B cell (primary cell): Measurements from ENCODE around the gene SNAP47.

Source experiments
- EZH2 ChIP-seq: IDR thresholded peaks from 2 replicates; pipeline ENCODE4 v1.6.1; 2012; ENCODE audit warnings: borderline replicate concordance, low read depth, mild to moderate bottlenecking, moderate library complexity, low read length; ENCODE audit not compliant: insufficient read depth, poor library complexity, severe bottlenecking
- TF ChIP-seq, protein P1 (sequence below): fragments of 200-600 bp; IDR thresholded peaks from one replicate; pipeline ENCODE4 v1.8.0; 2022; ENCODE audit warnings: antibody characterized with exemption, mild to moderate bottlenecking

DNA sequence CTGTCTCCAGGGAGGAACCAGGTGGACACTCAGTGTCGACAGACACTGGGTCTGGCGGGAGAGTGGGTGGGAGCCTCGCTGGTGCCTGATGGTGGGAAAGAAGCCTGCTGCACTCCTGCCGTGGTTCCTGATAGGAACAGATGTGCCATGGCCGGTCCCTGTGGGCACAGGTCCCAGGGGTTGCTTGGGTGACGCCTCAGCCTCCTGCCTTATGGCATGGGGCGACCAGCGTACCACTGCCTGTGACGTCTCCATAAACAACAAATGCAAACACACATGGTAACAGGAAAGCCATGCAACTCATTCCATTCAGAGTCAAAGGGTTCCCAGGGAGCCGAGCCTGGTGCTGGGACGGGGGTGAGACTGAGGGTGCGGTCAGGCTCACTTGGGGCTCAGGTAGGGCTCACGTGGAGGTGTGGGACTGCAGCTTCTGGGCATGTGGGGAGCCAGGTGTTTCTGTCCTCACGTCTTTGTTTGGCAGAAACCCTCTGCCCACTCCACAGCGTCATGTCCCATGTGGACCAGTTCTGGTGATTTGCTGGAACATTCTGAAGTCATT, 34.8 kb downstream of the SNAP47 start:
- TF ChIP-seq, protein P1, sequence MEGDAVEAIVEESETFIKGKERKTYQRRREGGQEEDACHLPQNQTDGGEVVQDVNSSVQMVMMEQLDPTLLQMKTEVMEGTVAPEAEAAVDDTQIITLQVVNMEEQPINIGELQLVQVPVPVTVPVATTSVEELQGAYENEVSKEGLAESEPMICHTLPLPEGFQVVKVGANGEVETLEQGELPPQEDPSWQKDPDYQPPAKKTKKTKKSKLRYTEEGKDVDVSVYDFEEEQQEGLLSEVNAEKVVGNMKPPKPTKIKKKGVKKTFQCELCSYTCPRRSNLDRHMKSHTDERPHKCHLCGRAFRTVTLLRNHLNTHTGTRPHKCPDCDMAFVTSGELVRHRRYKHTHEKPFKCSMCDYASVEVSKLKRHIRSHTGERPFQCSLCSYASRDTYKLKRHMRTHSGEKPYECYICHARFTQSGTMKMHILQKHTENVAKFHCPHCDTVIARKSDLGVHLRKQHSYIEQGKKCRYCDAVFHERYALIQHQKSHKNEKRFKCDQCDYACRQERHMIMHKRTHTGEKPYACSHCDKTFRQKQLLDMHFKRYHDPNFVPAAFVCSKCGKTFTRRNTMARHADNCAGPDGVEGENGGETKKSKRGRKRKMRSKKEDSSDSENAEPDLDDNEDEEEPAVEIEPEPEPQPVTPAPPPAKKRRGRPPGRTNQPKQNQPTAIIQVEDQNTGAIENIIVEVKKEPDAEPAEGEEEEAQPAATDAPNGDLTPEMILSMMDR = no peak
- no peak for TF ChIP-seq EZH2
